Stimulated activated naive B cell treated with anti-CD40 and anti-IgM and Interleukin-4, amounts not matched to agents 10 μg/mL and 1 μg/mL and 100 μg/mL, for 72 hours (primary cell): ENCODE measurements around the gene MARK3.

Experiments used
- ATAC-seq, 2 donors: fragments of 150-1000 bp; cut with Tn5 transposase; replicated peaks; 2 replicates each; pipeline ENCODE4 v1.10.0; 2021; ENCODE audit warnings: moderate library complexity in 1 of 2
- DNase-seq: peaks from one replicate; pipeline ENCODE4 v3.0.0; 2021
- H3K27ac Mint-ChIP-seq: one replicate; pipeline ENCODE4 v1.8.0; 2022; ENCODE audit warnings: mild to moderate bottlenecking, mixed read lengths
- H3K27me3 Mint-ChIP-seq, 2 donors: one replicate each; pipeline ENCODE4 v1.8.0; 2022; ENCODE audit warnings: mixed read lengths in 2 of 2
- H3K36me3 Mint-ChIP-seq, 2 donors: one replicate each; pipeline ENCODE4 v1.8.0; 2022; ENCODE audit warnings: mixed read lengths in 2 of 2, mild to moderate bottlenecking in 1 of 2
- H3K4me1 Mint-ChIP-seq, 2 donors: one replicate each; pipeline ENCODE4 v1.8.0; 2022; ENCODE audit warnings: mixed read lengths in 2 of 2, mild to moderate bottlenecking in 1 of 2
- H3K4me3 Mint-ChIP-seq, 2 donors: one replicate each; pipeline ENCODE4 v1.8.0; 2022; ENCODE audit warnings: mild to moderate bottlenecking in 2 of 2, mixed read lengths in 2 of 2, moderate library complexity in 1 of 2
- H3K9me3 Mint-ChIP-seq, 2 donors: one replicate each; pipeline ENCODE4 v1.8.0; 2022; ENCODE audit warnings: mixed read lengths in 2 of 2, mild to moderate bottlenecking in 1 of 2

The MARK3 gene

DNA sequence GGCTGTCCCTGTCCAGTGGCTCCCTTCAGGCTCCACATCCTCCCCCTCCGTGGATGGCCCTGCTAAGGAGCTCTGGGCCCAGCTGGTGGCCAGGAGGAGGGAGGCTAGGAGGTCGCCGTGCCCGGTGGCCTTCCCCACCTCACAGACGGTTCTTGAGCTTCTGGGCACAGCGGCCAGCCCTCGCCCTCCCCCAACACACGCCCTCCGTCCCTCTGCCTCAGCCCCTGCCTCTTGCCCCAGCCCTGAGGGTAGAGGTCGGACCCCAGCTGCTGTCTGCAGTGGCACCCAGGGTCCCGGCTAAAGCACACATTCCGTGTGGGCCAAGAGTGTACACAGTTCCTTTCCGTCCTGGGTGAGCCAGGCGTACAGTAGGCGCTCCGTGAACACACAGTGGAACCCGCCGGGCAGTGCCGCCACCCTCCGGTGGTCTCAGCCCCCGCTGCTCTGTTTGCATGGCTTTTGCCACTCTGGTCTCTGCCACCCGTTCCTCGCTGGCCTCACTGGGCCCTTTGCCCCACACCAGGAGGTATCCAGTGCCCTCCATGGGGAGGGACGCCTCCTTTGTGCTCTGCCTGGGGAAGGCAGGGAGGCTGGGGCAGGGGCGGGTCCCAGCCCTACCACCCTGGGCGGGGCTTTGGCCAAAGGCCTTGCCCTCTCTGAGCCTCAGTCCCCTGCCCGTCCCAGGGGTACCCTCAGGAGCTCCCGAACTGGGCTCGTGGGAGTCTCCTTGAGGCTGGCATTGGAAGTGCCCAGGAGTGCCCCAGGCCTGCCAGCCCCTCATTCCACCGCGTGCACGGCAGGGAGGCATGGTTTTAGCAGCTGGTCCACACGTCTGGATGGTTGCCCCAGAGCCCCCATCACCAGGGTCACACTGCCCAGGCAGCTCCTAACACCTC is 156.7 kb downstream of the MARK3 start:
- Mint-ChIP-seq H3K27me3 (peaks cover 11 to 14% of the 10 kb centered on the region in 2 donors), H3K4me1 (peaks cover 7 to 8% of the 10 kb centered on the region in 2 donors), H3K4me3 (no peak overlapping the region), H3K27ac (peak overlapping the region; percentile 73), H3K36me3 (peaks cover 0 to 5% of the 10 kb centered on the region in 2 donors), H3K9me3 (no peaks in the 10 kb centered on the region)
- ATAC-seq: peak in 1 of 2 donors; percentile 1
- DNase-seq: no peak

DNA sequence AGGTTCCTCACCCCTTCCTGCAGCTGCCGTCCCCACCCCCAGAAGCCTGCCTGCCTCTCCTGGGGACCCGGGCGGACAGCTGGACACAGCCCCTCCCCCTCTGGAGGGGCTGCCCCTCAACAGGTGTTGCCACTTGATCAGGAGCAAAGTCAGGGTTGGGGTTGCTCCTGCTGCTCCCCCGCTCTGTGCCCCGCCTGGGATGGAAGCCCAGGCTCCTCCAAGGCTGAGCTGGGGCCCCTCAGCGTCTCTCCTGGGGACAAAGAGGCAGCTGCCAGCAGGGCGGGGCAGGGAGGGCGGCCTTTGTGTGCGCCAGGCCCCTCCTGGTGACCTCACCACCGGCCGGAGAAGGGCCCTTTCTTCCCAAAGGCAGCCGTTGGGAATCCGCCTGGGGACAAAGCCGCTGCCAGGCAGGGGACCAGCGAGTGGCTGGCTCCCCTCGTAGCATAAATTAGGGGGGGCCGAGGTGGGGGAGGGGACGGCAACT is 157.4 kb downstream of the MARK3 start:
- Mint-ChIP-seq H3K9me3 (no peaks in the 10 kb centered on the region), H3K4me1 (peaks cover 6 to 8% of the 10 kb centered on the region in 2 donors), H3K27ac (no peak overlapping the region), H3K4me3 (no peak overlapping the region), H3K36me3 (peaks cover 0 to 2% of the 10 kb centered on the region in 2 donors), H3K27me3 (peaks cover 11 to 14% of the 10 kb centered on the region in 2 donors)
- ATAC-seq: no peak
- DNase-seq: no peak

DNA sequence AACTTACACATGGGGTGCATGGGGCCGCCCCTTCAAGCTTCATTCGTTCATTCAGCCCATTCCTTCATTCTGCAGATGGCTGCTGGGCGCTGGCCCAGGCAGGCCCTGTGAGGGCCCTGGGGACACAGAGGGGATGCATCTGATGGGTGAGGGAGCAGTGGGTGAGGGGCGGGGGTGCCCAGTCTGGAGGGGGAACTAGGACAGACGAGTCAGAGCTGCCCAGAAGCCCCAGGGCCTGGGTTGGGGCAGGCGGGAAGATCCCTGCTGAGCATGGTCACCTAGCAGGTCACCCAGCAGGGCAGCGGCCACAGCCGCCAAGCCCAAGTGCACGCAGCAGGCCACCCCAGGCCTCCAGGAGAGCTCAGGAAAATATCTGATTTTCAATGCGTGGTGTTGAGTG is 157.9 kb downstream of the MARK3 start:
- Mint-ChIP-seq H3K27me3 (peaks cover 11 to 14% of the 10 kb centered on the region in 2 donors), H3K27ac (no peak overlapping the region), H3K4me1 (peaks cover 5 to 8% of the 10 kb centered on the region in 2 donors), H3K36me3 (no peaks in the 10 kb centered on the region), H3K9me3 (no peaks in the 10 kb centered on the region), H3K4me3 (no peak overlapping the region)
- DNase-seq: no peak
- no peak for ATAC-seq

DNA sequence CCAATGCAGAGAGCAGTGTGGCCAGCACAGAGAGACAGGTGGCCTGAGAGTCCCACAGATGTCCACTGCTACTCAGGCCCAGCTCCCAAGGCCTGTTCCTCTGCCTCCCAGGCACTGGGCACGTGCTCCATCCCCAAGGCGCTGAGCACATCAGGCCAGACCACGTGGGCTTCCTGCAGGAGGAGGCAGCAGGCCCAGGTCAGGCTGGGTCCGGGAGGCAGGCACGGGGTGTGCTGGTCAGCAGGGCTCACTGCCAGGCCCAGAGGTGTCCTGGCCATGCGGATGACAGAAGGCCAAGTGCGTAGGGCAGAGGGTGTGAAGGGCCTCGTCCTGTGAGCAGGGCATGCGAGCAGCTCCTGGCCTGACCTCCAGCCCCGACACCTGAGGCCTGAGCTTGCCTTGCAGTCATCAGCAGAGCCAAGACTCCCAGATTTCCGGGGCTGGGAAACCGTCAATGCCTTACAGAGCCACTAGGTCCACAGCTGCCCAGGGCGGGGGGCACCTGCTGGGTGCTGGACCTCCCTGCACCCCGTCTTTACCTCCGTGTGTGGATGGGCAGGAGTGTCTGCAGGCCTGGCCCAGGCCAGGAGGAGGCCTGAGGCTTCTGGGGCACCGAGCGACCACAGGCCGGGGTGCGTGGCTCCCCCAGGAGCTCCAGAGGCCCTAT is 158.6 kb downstream of the MARK3 start:
- H3K27ac Mint-ChIP-seq: no peak overlapping the region
- H3K9me3 Mint-ChIP-seq: no peaks in the 10 kb centered on the region
- H3K4me3 Mint-ChIP-seq: no peak overlapping the region
- H3K36me3 Mint-ChIP-seq: peaks cover 0 to 2% of the 10 kb centered on the region in 2 donors
- no peak for ATAC-seq
- H3K4me1 Mint-ChIP-seq: peaks cover 5 to 8% of the 10 kb centered on the region in 2 donors
- peaks cover 11 to 14% of the 10 kb centered on the region in 2 donors for H3K27me3 Mint-ChIP-seq
- DNase-seq: no peak

DNA sequence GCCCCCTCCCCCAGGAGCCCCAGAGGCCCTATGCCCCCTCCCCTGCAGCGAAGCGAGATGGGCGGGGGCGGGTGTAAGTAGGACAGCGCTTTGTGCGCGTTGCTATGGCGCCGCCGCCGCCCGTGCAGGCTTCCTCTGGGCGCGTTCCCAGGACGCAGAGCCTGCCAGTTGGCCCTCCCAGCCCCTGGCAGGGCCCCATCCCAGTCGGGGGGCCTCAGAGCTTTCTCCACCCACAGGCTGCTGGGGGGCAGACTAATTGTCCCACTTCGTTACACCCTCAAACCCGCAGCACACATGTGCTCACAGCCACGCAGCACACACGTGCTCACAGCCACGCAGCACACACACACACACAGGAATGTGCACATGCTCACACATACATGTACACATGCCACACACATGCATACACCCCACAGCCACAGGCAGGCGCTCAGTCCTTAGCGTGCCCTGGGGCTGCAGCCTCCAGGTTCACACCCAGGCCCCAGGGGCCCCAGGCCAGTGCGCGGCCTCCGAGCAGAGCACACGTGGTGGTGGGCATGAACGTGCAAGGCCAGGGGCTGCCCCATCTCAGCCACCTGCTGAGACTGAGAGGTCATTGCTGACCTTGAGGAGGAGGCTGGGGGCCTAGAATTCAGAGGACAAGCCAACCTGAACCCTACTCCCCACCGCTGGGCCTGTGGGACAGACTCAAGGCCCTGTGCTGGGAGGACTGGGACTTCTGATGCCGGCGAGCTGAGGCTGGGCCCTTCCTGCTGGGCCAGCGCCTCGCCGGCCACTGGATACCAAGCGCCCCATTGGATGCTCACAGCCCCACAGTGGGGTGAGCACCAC is 159.4 kb downstream of the MARK3 start:
- Mint-ChIP-seq H3K4me1 (peaks cover 2 to 5% of the 10 kb centered on the region in 2 donors), H3K27me3 (peaks cover 7 to 14% of the 10 kb centered on the region in 2 donors), H3K9me3 (no peaks in the 10 kb centered on the region), H3K27ac (no peak overlapping the region), H3K4me3 (no peak overlapping the region), H3K36me3 (peaks cover 0 to 2% of the 10 kb centered on the region in 2 donors)
- DNase-seq: no peak
- ATAC-seq: no peak

DNA sequence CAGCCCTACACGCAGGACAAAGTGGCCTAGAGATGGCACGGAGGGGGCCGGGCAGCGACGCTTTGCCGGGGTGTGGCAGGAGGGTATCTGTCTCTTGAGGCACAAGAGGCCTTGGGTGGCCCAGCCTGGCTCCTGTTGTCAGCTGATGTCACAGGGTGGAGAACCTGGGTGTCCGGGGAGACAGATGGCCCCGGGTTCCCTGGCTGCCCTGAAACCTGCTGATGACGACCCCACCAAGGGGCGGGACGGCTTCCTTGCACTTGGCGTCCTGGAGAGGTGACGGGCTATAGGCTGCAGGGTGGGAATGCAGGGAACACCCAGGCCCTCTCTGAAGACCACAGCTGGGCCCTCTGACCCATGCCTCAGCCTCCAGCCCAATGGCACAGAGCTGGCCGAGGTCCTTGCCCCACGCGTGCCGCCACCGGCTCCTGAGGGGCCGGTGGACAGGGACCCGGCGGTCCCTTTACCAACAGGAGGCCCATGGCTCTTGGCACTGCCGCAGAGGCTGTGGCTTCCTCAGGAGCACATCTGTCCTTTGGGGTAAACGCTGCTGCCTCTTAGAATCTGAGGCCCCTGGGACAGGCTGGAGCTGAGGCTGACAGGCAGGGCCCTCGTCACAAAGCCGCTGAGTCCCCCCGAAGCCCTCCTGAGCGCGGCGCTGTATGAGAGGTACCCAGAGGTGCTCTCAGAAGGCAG is 160.2 kb downstream of the MARK3 start:
- ATAC-seq (no peak), DNase-seq (no peak)
- Mint-ChIP-seq H3K27ac (no peak overlapping the region), H3K9me3 (no peaks in the 10 kb centered on the region), H3K4me1 (peaks cover 2 to 5% of the 10 kb centered on the region in 2 donors), H3K4me3 (no peak overlapping the region), H3K36me3 (peaks cover 0 to 2% of the 10 kb centered on the region in 2 donors), H3K27me3 (peaks cover 7 to 12% of the 10 kb centered on the region in 2 donors)

DNA sequence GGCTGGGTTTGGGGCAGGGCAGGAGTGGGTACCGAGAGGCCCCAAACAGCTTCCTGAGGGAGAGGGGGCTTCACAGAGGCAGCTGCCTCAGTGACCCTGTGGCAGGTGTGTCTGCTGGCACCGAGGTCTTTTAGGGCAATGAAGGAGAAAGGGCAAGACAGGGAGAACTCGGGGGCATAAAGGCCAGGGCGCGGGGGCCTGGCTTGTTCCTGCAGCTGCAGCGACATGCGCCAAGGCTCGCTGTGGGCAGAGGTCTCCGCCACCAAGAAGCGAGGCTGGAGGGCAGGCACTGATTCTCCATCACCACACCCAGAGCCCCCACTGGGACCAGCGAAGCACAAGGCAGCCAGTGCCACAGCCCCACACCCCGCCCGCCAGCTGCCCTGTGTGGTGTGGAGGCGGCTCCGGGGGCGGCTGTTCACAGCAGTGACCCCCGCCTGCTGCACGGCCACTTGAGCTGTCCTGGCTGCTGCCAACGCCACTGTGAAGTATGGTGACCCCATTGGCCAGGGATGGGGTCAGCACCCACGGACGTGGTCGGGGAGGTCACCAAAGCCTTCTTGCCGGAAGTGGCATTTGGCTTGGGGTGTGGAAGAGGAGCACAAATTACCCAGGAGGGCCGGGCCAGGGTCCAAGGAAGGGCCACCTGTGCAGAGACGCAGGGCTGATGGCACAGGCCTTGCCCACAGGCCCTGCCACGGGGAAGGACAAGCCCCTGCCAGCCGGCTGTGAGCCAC is 160.9 kb downstream of the MARK3 start:
- Mint-ChIP-seq H3K9me3 (no peaks in the 10 kb centered on the region), H3K4me3 (no peak overlapping the region), H3K36me3 (peaks cover 0 to 3% of the 10 kb centered on the region in 2 donors), H3K27me3 (peaks cover 7 to 8% of the 10 kb centered on the region in 2 donors), H3K4me1 (peaks cover 2 to 5% of the 10 kb centered on the region in 2 donors), H3K27ac (no peak overlapping the region)
- ATAC-seq: no peak
- DNase-seq: no peak

DNA sequence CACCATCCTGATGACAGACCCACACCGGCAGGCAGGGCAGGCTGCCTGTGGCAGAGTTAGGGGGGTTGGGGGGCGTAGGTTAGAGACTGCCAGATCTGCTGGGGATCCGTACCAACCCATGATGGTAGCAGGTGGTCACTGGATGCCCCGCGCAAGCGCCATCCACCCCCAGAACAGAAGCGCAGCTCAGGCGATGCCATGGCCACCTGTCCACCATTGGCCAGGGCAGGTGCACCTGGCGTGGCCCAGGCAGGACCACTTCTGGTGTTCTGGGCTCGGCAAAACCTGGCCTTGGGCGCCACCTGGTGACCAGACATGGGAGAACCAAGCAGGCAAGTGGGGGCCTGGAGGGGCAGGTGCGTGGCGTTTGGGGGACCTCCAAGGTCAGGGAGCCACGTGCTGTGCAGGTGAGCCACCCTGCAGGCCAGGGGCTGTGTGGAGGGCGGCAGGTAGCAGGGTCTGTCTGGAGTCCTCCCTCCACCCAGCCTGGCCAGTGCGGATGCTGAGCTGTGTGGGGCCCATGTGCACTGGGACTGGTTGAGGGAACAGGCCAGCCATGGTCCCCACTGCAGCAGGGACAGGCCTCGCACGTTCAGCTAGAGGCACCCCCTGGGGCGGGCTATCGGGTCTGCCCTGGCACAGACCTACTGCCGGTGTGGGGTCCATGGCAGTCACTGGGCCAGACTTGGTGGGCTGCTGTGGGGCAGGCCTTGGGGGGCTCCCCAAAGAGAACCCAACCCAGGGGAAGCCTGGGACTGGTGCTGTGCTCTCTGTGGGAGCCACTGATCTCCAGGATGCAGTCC is 161.6 kb downstream of the MARK3 start:
- H3K27ac Mint-ChIP-seq: no peak overlapping the region
- H3K4me1 Mint-ChIP-seq: peaks cover 5 to 7% of the 10 kb centered on the region in 2 donors
- H3K9me3 Mint-ChIP-seq: no peaks in the 10 kb centered on the region
- H3K4me3 Mint-ChIP-seq: no peak overlapping the region
- DNase-seq (peak; percentile 57), ATAC-seq (peak; percentile 89 to 90)
- H3K27me3 Mint-ChIP-seq: peaks cover 1 to 4% of the 10 kb centered on the region in 2 donors
- H3K36me3 Mint-ChIP-seq: peaks cover 3 to 4% of the 10 kb centered on the region in 2 donors

DNA sequence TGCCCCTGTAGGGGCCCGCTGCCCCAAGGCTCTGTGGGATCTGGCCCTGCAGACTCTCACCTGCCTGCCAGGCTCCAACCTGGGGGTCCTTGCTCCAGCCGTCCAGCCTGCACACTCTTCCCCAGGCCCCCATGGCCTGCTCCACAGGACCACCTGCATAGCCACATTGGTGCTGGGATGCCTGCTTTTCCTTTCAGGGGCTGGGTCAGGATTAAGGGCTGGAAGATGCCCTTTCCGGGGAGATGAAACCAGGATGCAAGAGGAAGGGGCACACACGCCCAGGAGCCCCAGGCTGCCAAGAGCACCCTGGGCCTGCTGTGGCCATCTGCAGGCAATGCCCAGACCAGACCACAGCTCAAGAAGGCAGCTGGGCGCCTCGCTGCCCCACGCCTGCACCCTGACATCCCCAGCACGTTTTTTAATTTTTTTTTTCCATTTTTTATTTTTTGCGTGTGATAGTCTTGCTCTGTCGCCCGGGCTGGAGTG is 162.3 kb downstream of the MARK3 start:
- H3K9me3 Mint-ChIP-seq: no peaks in the 10 kb centered on the region
- peaks cover 3 to 7% of the 10 kb centered on the region in 2 donors for H3K36me3 Mint-ChIP-seq
- ATAC-seq (no peak), DNase-seq (no peak)
- H3K27ac Mint-ChIP-seq: no peak overlapping the region
- H3K4me1 Mint-ChIP-seq: peaks cover 5 to 9% of the 10 kb centered on the region in 2 donors
- H3K27me3 Mint-ChIP-seq: no peaks in the 10 kb centered on the region
- H3K4me3 Mint-ChIP-seq: no peak overlapping the region

DNA sequence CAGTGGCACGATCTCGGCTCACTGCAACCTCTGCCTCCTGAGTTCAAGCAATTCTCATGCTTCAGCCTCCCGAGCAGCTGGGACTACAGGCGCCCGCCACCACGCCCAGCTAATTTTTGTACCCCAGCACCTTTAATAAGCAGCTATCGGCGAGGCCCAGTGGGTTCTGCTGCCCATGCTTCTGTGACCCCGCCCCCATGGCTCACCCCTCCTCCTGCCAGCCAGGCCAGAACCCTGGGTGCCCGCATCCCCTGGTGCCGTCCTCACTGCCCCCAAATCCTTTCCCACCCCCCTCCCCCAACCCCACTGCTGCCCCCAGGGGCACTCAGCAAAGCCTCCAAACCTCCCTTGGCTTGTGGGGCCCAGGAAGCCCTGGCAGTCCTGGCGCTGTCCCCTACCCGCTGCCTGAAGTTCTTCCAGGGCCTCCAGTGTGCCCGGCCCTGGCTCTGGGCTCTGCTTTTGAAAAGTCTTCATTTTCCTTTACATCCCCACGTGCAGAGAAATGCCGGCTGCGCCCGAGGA is 162.8 kb downstream of the MARK3 start:
- H3K9me3 Mint-ChIP-seq: no peaks in the 10 kb centered on the region
- H3K27ac Mint-ChIP-seq: no peak overlapping the region
- ATAC-seq (no peak), DNase-seq (no peak)
- H3K4me3 Mint-ChIP-seq: no peak overlapping the region
- H3K27me3 Mint-ChIP-seq: no peaks in the 10 kb centered on the region
- H3K4me1 Mint-ChIP-seq: peaks cover 5 to 10% of the 10 kb centered on the region in 2 donors
- H3K36me3 Mint-ChIP-seq: peaks cover 3 to 12% of the 10 kb centered on the region in 2 donors

DNA sequence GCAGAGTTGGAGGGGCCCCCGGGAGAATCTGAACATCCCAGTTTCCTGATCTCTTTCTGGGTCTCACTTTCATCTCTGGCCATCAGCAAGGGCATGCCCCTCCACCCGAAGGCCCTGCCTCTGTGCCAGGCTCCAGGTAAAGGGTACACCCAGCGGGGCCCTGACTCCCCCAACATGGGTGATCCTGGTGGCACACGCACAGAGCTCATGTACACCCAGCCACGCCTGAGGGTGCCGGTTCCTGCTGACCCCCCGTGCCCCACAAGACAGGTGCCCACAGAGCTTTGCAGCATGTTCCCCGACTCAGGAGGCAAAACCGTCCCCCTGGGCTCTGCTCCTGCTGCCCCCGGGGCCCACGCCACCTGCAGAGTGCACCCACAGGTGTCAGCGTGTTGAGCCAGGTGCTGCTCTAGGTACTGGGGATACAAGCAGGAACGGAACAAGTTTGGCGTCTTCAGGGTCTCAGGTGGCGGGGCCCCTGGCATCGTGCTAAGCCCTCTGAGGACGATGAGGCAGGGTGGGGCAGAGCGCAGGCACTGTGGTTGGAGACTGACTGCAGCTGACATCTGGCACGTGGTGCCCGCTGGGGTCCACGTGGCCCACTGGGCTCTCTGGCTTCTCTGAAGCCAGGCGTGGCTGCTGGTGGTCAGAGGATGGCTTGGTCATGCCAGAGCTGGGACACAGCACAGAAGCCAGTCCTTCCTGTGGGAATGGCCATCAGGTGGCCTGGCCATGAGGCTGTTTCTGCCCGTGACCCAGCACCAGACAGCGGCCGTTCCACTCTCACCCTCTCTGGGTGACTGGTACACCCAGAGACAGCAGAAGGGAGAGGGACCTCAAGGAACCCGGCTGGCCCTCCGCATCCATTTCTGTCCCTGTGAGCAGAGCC is 163.5 kb downstream of the MARK3 start:
- no peak for ATAC-seq
- no peak overlapping the region for H3K4me3 Mint-ChIP-seq
- no peak for DNase-seq
- no peak overlapping the region for H3K27ac Mint-ChIP-seq
- H3K4me1 Mint-ChIP-seq: peaks cover 5 to 10% of the 10 kb centered on the region in 2 donors
- H3K9me3 Mint-ChIP-seq: no peaks in the 10 kb centered on the region
- H3K36me3 Mint-ChIP-seq: peaks cover 3 to 16% of the 10 kb centered on the region in 2 donors
- H3K27me3 Mint-ChIP-seq: no peaks in the 10 kb centered on the region
